ENCODE data around the gene PLEKHA4.
"Not testable (repeated sequence)": the region's sequence is repeated elsewhere in the genome, so short reads cannot be mapped to it uniquely, and the experiment has no call there.

PLEKHA4 gene

GRCh38 chr19:48900477-48901406 lies 32.3 kb upstream of the PLEKHA4 start:
- H3K4me1 ChIP-seq (ENCODE audit: control extremely low read depth in 1 of 4, control insufficient read depth in 4 of 4, insufficient read depth in 4 of 4, low read length in 3 of 4) = peaks cover 0 to 32% (median 24%) of the 10 kb centered on the region in 4 experiments
- H3K27ac ChIP-seq (ENCODE audit: insufficient read depth in 1 of 2, low read depth in 1 of 2, low read length in 2 of 2, poor library complexity in 1 of 2, severe bottlenecking in 2 of 2) = peak overlapping the region; percentile 84 to 91
- peaks cover 5 to 21% (median 18%) of the 10 kb centered on the region in 4 experiments for H3K36me3 ChIP-seq (ENCODE audit: control insufficient read depth in 4 of 4, insufficient read depth in 4 of 4, low read length in 3 of 4)
- POLR2A ChIA-PET = interaction anchor here (0.7 to 2.0 kb wide), 6 partner anchors 26 to 67 kb away, joined by 3 to 5 read pairs (median 4); partner anchors contain the start of gene PPP1R15A
- CTCF ChIA-PET = interaction anchor here (1.0 to 1.5 kb wide), 4 partner anchors 15 to 55 kb away, joined by 3 to 4 read pairs (median 4); no protein-coding TSS in a partner anchor
- no peaks in the 10 kb centered on the region for H3K9me3 ChIP-seq (ENCODE audit: control extremely low read depth in 1 of 5, control insufficient read depth in 4 of 5, insufficient read depth in 2 of 5, low read depth in 1 of 5, low read length in 4 of 5)
- no peaks in the 10 kb centered on the region for H3K27me3 ChIP-seq (replicated peaks in 2 of 5; ENCODE audit: control insufficient read depth in 4 of 5, insufficient read depth in 5 of 5, low read length in 4 of 5)
- 10% methylated on average over 18 of the region's 24 CpGs for WGBS (ENCODE audit: insufficient coverage)
- H3K4me3 ChIP-seq (ENCODE audit: control insufficient read depth in 1 of 7, extremely low read depth in 1 of 7, insufficient read depth in 4 of 7, low read depth in 2 of 7, low read length in 6 of 7) = peak overlapping the region; percentile 82 to 99 (median 94)
- DNase-seq = peak in 2 of 3 donors; percentile 62 to 71

- POLR2A ChIA-PET = interaction anchor here (0.9 to 2.0 kb wide), 4 partner anchors 25 to 68 kb away, joined by 3 to 5 read pairs (median 5); partner anchors contain the start of gene PPP1R15A
- Histone ChIP-seq H3K27me3 (replicated peaks in 2 of 5; ENCODE audit: control insufficient read depth in 4 of 5, insufficient read depth in 5 of 5, low read length in 4 of 5) (peaks cover 0 to 6% (median 3%) of the 10 kb centered on the region in 5 experiments), H3K4me1 (ENCODE audit: control extremely low read depth in 1 of 4, control insufficient read depth in 4 of 4, insufficient read depth in 4 of 4, low read length in 3 of 4) (peaks cover 0 to 38% (median 30%) of the 10 kb centered on the region in 4 experiments), H3K36me3 (ENCODE audit: control insufficient read depth in 4 of 4, insufficient read depth in 4 of 4, low read length in 3 of 4) (peaks cover 5 to 13% (median 12%) of the 10 kb centered on the region in 4 experiments), H3K4me3 (ENCODE audit: control insufficient read depth in 1 of 7, extremely low read depth in 1 of 7, insufficient read depth in 4 of 7, low read depth in 2 of 7, low read length in 6 of 7) (peak within 1 kb of the TSS; percentile 82 to 99 (median 94)), H3K9me3 (ENCODE audit: control extremely low read depth in 1 of 5, control insufficient read depth in 4 of 5, insufficient read depth in 2 of 5, low read depth in 1 of 5, low read length in 4 of 5) (no peaks in the 10 kb centered on the region), H3K27ac (ENCODE audit: insufficient read depth in 1 of 2, low read depth in 1 of 2, low read length in 2 of 2, poor library complexity in 1 of 2, severe bottlenecking in 2 of 2) (peak within 1 kb of the TSS; percentile 84 to 91)
- 4% methylated on average over 22 of the region's 34 CpGs for WGBS (ENCODE audit: insufficient coverage)
- CTCF ChIA-PET = interaction anchor here (1.0 to 1.5 kb wide), 3 partner anchors 16 to 55 kb away, joined by 3 to 4 read pairs (median 4); no protein-coding TSS in a partner anchor
- peak; percentile 98 to 99 (median 98) for DNase-seq
These were observed 31.5 kb upstream of the PLEKHA4 start, which contains the start of gene NUCB1 for GRCh38 chr19:48899781-48900476. NUCB1 (plus strand) TSS chr19:48900312; CDS start chr19:48900797, 485 bp downstream.

- not testable (repeated sequence) for H3K36me3 ChIP-seq (ENCODE audit: control insufficient read depth in 4 of 4, insufficient read depth in 4 of 4, low read length in 3 of 4); DNase-seq; H3K9me3 ChIP-seq (ENCODE audit: control extremely low read depth in 1 of 5, control insufficient read depth in 4 of 5, insufficient read depth in 2 of 5, low read depth in 1 of 5, low read length in 4 of 5)
- ChIA-PET POLR2A (interaction anchor here (1.0 to 2.0 kb wide), 3 partner anchors 24 to 63 kb away, joined by 5 read pairs; partner anchors contain the start of gene PPP1R15A), CTCF (interaction anchor here (1.0 to 1.5 kb wide), 2 partner anchors 21 to 54 kb away, joined by 3 to 4 read pairs; no protein-coding TSS in a partner anchor)
- peak overlapping the region in 6 of 7 experiments; percentile 82 to 99 (median 96) for H3K4me3 ChIP-seq (ENCODE audit: control insufficient read depth in 1 of 7, extremely low read depth in 1 of 7, insufficient read depth in 4 of 7, low read depth in 2 of 7, low read length in 6 of 7)
- H3K27ac ChIP-seq (ENCODE audit: insufficient read depth in 1 of 2, low read depth in 1 of 2, low read length in 2 of 2, poor library complexity in 1 of 2, severe bottlenecking in 2 of 2) = peak overlapping the region in 1 of 2 experiments; percentile 91
- H3K4me1 ChIP-seq (ENCODE audit: control extremely low read depth in 1 of 4, control insufficient read depth in 4 of 4, insufficient read depth in 4 of 4, low read length in 3 of 4) = peaks cover 0 to 39% (median 30%) of the 10 kb centered on the region in 4 experiments
- peaks cover 0 to 11% (median 7%) of the 10 kb centered on the region in 5 experiments for H3K27me3 ChIP-seq (replicated peaks in 2 of 5; ENCODE audit: control insufficient read depth in 4 of 5, insufficient read depth in 5 of 5, low read length in 4 of 5)
- WGBS (ENCODE audit: insufficient coverage) = 98% methylated on average over 8 of the region's 11 CpGs
These were observed 31.0 kb upstream of the PLEKHA4 start for GRCh38 chr19:48899386-48899749.

GRCh38 chr19:48897181-48897580 lies 28.8 kb upstream of the PLEKHA4 start:
- CTCF ChIA-PET = no interaction called here
- WGBS (ENCODE audit: insufficient coverage) = 100% methylated on average over 4 of the region's 5 CpGs
- no peak for DNase-seq
- Histone ChIP-seq H3K27ac (ENCODE audit: insufficient read depth in 1 of 2, low read depth in 1 of 2, low read length in 2 of 2, poor library complexity in 1 of 2, severe bottlenecking in 2 of 2) (no peak overlapping the region), H3K4me3 (ENCODE audit: control insufficient read depth in 1 of 7, extremely low read depth in 1 of 7, insufficient read depth in 4 of 7, low read depth in 2 of 7, low read length in 6 of 7) (no peak overlapping the region), H3K36me3 (ENCODE audit: control insufficient read depth in 4 of 4, insufficient read depth in 4 of 4, low read length in 3 of 4) (peaks cover 2 to 3% (median 3%) of the 10 kb centered on the region in 4 experiments), H3K9me3 (ENCODE audit: control extremely low read depth in 1 of 5, control insufficient read depth in 4 of 5, insufficient read depth in 2 of 5, low read depth in 1 of 5, low read length in 4 of 5) (no peaks in the 10 kb centered on the region), H3K4me1 (ENCODE audit: control extremely low read depth in 1 of 4, control insufficient read depth in 4 of 4, insufficient read depth in 4 of 4, low read length in 3 of 4) (peaks cover 0 to 39% (median 30%) of the 10 kb centered on the region in 4 experiments), H3K27me3 (replicated peaks in 2 of 5; ENCODE audit: control insufficient read depth in 4 of 5, insufficient read depth in 5 of 5, low read length in 4 of 5) (peaks cover 0 to 11% (median 9%) of the 10 kb centered on the region in 5 experiments)
- POLR2A ChIA-PET = no interaction called here

GRCh38 chr19:48896191-48896720 lies 27.8 kb upstream of the PLEKHA4 start:
- peaks cover 0 to 11% (median 9%) of the 10 kb centered on the region in 5 experiments for H3K27me3 ChIP-seq (replicated peaks in 2 of 5; ENCODE audit: control insufficient read depth in 4 of 5, insufficient read depth in 5 of 5, low read length in 4 of 5)
- no peaks in the 10 kb centered on the region for H3K9me3 ChIP-seq (ENCODE audit: control extremely low read depth in 1 of 5, control insufficient read depth in 4 of 5, insufficient read depth in 2 of 5, low read depth in 1 of 5, low read length in 4 of 5)
- 5% methylated on average over 22 of the region's 25 CpGs for WGBS (ENCODE audit: insufficient coverage)
- H3K4me3 ChIP-seq (ENCODE audit: control insufficient read depth in 1 of 7, extremely low read depth in 1 of 7, insufficient read depth in 4 of 7, low read depth in 2 of 7, low read length in 6 of 7) = peak overlapping the region in 5 of 7 experiments; percentile 19 to 66 (median 55)
- peak overlapping the region in 1 of 2 experiments; percentile 34 for H3K27ac ChIP-seq (ENCODE audit: insufficient read depth in 1 of 2, low read depth in 1 of 2, low read length in 2 of 2, poor library complexity in 1 of 2, severe bottlenecking in 2 of 2)
- POLR2A ChIA-PET = interaction anchor here (0.8 to 1.4 kb wide), 4 partner anchors 10 to 24 kb away, joined by 3 to 5 read pairs (median 4); partner anchors contain the start of gene PPP1R15A
- CTCF ChIA-PET = interaction anchor here (1.0 kb wide), 1 partner anchor 11 kb away, joined by 3 read pairs; no protein-coding TSS in a partner anchor
- no peaks in the 10 kb centered on the region for H3K36me3 ChIP-seq (ENCODE audit: control insufficient read depth in 4 of 4, insufficient read depth in 4 of 4, low read length in 3 of 4)
- H3K4me1 ChIP-seq (ENCODE audit: control extremely low read depth in 1 of 4, control insufficient read depth in 4 of 4, insufficient read depth in 4 of 4, low read length in 3 of 4) = peaks cover 0 to 32% (median 27%) of the 10 kb centered on the region in 4 experiments
- DNase-seq = peak; percentile 72 to 89 (median 85)

GRCh38 chr19:48895226-48895625 lies 26.8 kb upstream of the PLEKHA4 start:
- Histone ChIP-seq H3K9me3 (ENCODE audit: control extremely low read depth in 1 of 5, control insufficient read depth in 4 of 5, insufficient read depth in 2 of 5, low read depth in 1 of 5, low read length in 4 of 5) (no peaks in the 10 kb centered on the region), H3K27me3 (replicated peaks in 2 of 5; ENCODE audit: control insufficient read depth in 4 of 5, insufficient read depth in 5 of 5, low read length in 4 of 5) (peaks cover 0 to 11% (median 9%) of the 10 kb centered on the region in 5 experiments), H3K27ac (ENCODE audit: insufficient read depth in 1 of 2, low read depth in 1 of 2, low read length in 2 of 2, poor library complexity in 1 of 2, severe bottlenecking in 2 of 2) (no peak overlapping the region), H3K36me3 (ENCODE audit: control insufficient read depth in 4 of 4, insufficient read depth in 4 of 4, low read length in 3 of 4) (no peaks in the 10 kb centered on the region), H3K4me1 (ENCODE audit: control extremely low read depth in 1 of 4, control insufficient read depth in 4 of 4, insufficient read depth in 4 of 4, low read length in 3 of 4) (peaks cover 0 to 23% (median 18%) of the 10 kb centered on the region in 4 experiments), H3K4me3 (ENCODE audit: control insufficient read depth in 1 of 7, extremely low read depth in 1 of 7, insufficient read depth in 4 of 7, low read depth in 2 of 7, low read length in 6 of 7) (peak overlapping the region in 3 of 7 experiments; percentile 55 to 66 (median 58))
- WGBS (ENCODE audit: insufficient coverage) = 57% methylated on average over 18 of the region's 21 CpGs
- ChIA-PET CTCF (interaction anchor here (0.7 to 1.0 kb wide), 2 partner anchors 10 to 23 kb away, joined by 3 read pairs; partner anchors contain the start of gene PPP1R15A), POLR2A (interaction anchor here (1.1 to 1.4 kb wide), 2 partner anchors 17 to 23 kb away, joined by 3 read pairs; partner anchors contain the start of gene PPP1R15A)
- DNase-seq = no peak

Measured in common myeloid progenitor, CD34-positive (primary cell).